ENCODE measurements around the gene IQSEC1. TPM values are rescaled to one million over a fixed set of nuclear protein-coding genes. Genes with fewer than 3 reads are reported as not detected.

IQSEC1 gene
- polyA plus RNA-seq, 2 of the 4 experiments (the other 2 are of a cell fraction): 3.7 to 10.7 TPM

DNA sequence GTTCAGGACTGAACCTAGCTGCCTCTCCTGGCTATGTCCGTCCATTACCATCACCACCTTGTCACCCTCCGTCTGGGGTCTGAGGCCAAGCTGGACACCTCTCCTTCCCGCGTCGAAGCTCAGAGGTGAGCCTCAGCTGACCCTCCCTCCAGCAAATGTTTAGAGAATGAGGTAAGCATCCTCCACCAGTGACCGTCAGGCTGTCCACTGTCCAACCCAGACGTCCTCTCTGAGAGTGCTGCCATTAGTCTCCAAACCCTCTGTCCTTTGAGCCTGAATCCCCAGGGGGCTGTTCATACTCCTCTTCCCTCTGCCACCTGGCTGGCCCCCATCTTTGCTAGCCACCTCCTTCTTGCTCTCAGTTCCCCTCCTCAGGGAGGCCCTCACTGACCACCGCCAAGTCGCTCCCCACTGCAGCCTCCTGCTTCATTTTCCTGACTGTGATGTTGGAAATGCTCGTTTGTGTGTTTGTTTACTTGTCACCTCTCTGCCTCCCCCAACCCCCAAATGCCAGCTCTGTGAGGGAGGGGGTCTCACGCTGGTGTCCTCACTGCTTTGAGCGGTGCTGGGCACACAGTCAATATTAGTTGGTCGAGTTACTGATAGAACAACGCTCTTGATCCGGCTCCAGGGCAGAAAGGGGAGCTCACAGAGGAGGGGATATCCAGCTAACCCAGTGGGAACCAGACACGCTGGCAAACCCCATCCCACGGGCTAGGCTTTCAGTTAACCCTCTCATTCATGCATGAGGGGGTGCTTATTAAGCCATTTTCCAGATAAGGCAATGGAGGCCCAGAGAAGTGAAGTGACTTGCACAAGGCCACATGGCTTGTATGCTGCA, 64.9 kb downstream of the IQSEC1 start:
- no peak for TF ChIP-seq POLR2A (IDR thresholded peaks at IDR 0.05; ENCODE audit: low read length)
- TF ChIP-seq EP300 (IDR thresholded peaks at IDR 0.05): no peak
- no peak for TF ChIP-seq CTCF (IDR thresholded peaks at IDR 0.05)
- TF ChIP-seq RCOR1 (IDR thresholded peaks at IDR 0.05; ENCODE audit: low read depth, low read length): no peak
- WGBS (ENCODE audit: missing lambda C conversion rate): 75% methylated on average over 17 of the region's 17 CpGs
- DNase-seq (ENCODE audit: low read depth in 1 of 2, low spot score in 1 of 2) (no peak), FAIRE-seq (no peak), ATAC-seq (no peak)
- Histone ChIP-seq H3K27ac (no peak overlapping the region), H3K4me3 (no peak overlapping the region), H3K4me2 (no peak overlapping the region), H3K4me1 (no peaks in the 10 kb centered on the region), H3K9me3 (no peaks in the 10 kb centered on the region)
- CTCF ChIA-PET: interaction anchor here (1.5 to 5.3 kb wide), 2 partner anchors 13 kb away, joined by 3 to 56 read pairs; no protein-coding TSS in a partner anchor
- POLR2A ChIA-PET: no interaction called here

- DNase-seq (ENCODE audit: low read depth in 1 of 2, low spot score in 1 of 2) (no peak), ATAC-seq (no peak), FAIRE-seq (no peak)
- Histone ChIP-seq H3K9me3 (no peaks in the 10 kb centered on the region), H3K4me3 (no peak overlapping the region), H3K27ac (no peak overlapping the region), H3K4me2 (no peak overlapping the region), H3K4me1 (no peaks in the 10 kb centered on the region)
- WGBS (ENCODE audit: missing lambda C conversion rate): 64% methylated on average over 13 of the region's 16 CpGs
- TF ChIP-seq ZSCAN20 (CRISPR knock-in tag; IDR thresholded peaks at IDR 0.05) (no peak), SREBF2 (IDR thresholded peaks at IDR 0.05) (no peak), HES2 (IDR thresholded peaks at IDR 0.05) (no peak), ESRRA (IDR thresholded peaks at IDR 0.05; ENCODE audit: borderline replicate concordance, low read length) (no peak), BHLHE40 (IDR thresholded peaks at IDR 0.05; ENCODE audit: low read depth, low read length) (no peak), MAFK (IDR thresholded peaks at IDR 0.05; ENCODE audit: partially characterized antibody) (no peak), FOXS1 (CRISPR knock-in tag; IDR thresholded peaks at IDR 0.05) (no peak), EP300 (IDR thresholded peaks at IDR 0.05) (no peak), MAZ (IDR thresholded peaks at IDR 0.05; ENCODE audit: borderline replicate concordance, low read depth, low read length) (no peak), HOXB13 (CRISPR knock-in tag; IDR thresholded peaks at IDR 0.05; ENCODE audit: low read depth) (no peak), HEYL (CRISPR knock-in tag; IDR thresholded peaks at IDR 0.05) (no peak), ZC3H11A (IDR thresholded peaks at IDR 0.05) (no peak), NR3C1 (IDR thresholded peaks at IDR 0.05) (no peak)
- POLR2A ChIA-PET: no interaction called here
- CTCF ChIA-PET: interaction anchor here (1.0 to 5.3 kb wide), 3 partner anchors 11 to 23 kb away, joined by 4 to 56 read pairs (median 5); no protein-coding TSS in a partner anchor
Observed at GRCh38 chr3:13007251-13007941, 65.8 kb downstream of the IQSEC1 start.

DNA sequence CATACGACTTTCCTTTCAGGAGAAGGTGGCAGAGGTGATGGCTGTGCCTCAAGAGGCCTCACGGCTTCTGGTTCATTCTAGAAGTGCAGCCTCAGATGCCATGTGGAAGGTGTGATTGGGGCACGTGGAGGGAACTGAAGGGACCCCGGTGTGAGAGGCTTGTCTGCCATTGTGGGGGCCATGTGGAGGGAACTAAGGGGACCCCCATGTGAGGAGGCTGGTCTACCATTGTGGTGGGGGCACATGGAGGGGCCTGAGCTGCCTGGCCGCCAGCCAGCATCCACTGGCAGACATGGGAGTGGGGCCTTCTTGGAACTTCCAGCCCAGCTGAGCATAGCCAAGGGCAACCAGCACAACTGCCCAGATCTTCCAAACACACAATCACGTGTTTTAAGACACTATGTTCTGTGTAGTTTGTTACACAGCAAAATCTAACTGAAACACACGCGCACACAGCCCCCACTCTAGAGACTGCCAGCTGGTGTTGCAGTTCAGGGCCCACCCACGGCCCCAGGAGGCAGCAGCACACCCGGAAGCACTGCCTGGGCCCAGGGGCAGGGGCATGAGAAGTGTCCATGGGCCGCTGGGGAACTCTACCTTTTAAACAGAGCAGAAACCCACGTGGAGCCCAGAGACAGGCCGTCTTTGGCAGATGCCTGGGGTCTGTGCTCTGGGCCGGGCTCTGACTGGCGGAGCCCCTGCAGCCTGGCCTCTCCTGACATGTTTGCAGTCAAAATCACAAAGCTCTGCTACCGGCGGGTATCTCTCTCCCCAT, 66.8 kb downstream of the IQSEC1 start:
- Histone ChIP-seq H3K9me3 (no peaks in the 10 kb centered on the region), H3K27ac (no peak overlapping the region), H3K4me1 (no peaks in the 10 kb centered on the region), H3K4me3 (no peak overlapping the region), H3K4me2 (no peak overlapping the region)
- ChIA-PET CTCF (interaction anchor here (0.6 to 5.3 kb wide), 5 partner anchors 11 to 160 kb away, joined by 3 to 56 read pairs (median 3); no protein-coding TSS in a partner anchor), POLR2A (no interaction called here)
- no peak for FAIRE-seq
- DNase-seq (ENCODE audit: low read depth in 1 of 2, low spot score in 1 of 2): no peak
- TF ChIP-seq KDM5A (IDR thresholded peaks at IDR 0.05): no peak
- TF ChIP-seq ZFP36 (IDR thresholded peaks at IDR 0.05; ENCODE audit: borderline replicate concordance, partially characterized antibody): no peak
- TF ChIP-seq ESRRA (IDR thresholded peaks at IDR 0.05; ENCODE audit: borderline replicate concordance, low read length): no peak
- no peak for TF ChIP-seq FOXS1 (CRISPR knock-in tag; IDR thresholded peaks at IDR 0.05)
- no peak for TF ChIP-seq ZSCAN20 (CRISPR knock-in tag; IDR thresholded peaks at IDR 0.05)
- TF ChIP-seq CBX2 (IDR thresholded peaks at IDR 0.05; ENCODE audit: borderline replicate concordance, low read depth): no peak
- TF ChIP-seq, protein P1, sequence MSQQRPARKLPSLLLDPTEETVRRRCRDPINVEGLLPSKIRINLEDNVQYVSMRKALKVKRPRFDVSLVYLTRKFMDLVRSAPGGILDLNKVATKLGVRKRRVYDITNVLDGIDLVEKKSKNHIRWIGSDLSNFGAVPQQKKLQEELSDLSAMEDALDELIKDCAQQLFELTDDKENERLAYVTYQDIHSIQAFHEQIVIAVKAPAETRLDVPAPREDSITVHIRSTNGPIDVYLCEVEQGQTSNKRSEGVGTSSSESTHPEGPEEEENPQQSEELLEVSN (IDR thresholded peaks at IDR 0.05; ENCODE audit: borderline replicate concordance, low read depth): no peak
- TF ChIP-seq EHF (CRISPR knock-in tag; IDR thresholded peaks at IDR 0.05): no peak
- no peak for TF ChIP-seq NFE2L2 (conservative IDR thresholded peaks at IDR 0.05; ENCODE audit: low read length)
- no peak for TF ChIP-seq JUNB (IDR thresholded peaks at IDR 0.05)
- TF ChIP-seq MYC (IDR thresholded peaks at IDR 0.05; ENCODE audit: borderline replicate concordance, low read length): no peak
- WGBS (ENCODE audit: missing lambda C conversion rate): 78% methylated on average over 12 of the region's 17 CpGs
- ATAC-seq: no peak

Measured in A549 (cell line).